GM15510 (cell line): ENCODE measurements around the gene CCDC57.

Source experiments
- POLR2A ChIP-seq: IDR thresholded peaks from 3 replicates; pipeline ENCODE4 v1.6.1; 2011; ENCODE audit warnings: borderline replicate concordance; ENCODE audit not compliant: insufficient read length; ENCODE audit errors: extremely low read depth

CCDC57 gene

DNA sequence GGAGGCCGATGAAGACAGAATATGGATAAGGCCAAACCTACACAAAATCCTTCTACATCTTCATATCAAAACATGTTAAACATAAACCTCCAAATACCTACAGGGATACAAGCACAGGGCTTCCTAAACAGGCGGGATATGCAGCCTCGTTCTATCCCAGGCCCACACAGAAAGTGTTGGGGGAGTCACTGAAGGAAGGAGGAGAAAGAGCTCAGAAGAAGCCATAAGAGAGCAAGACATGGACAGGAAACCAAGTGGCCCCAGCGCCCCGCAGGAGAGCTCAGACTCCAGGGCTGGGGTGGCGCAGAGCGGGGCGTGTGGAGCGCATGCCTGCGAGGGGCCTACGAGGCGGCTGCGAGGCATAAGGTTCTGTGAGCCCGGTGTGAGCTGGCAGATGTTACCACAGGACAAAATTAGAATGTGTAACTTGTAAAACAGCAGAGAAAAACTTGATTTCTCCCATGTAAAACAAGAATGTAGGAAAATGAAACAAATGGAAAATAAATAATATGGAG, 103.6 kb downstream of the CCDC57 start:
- no peak for TF ChIP-seq POLR2A

GRCh38 chr17:82108496-82108945, 104.1 kb downstream of the CCDC57 start:
- TF ChIP-seq POLR2A: no peak

DNA sequence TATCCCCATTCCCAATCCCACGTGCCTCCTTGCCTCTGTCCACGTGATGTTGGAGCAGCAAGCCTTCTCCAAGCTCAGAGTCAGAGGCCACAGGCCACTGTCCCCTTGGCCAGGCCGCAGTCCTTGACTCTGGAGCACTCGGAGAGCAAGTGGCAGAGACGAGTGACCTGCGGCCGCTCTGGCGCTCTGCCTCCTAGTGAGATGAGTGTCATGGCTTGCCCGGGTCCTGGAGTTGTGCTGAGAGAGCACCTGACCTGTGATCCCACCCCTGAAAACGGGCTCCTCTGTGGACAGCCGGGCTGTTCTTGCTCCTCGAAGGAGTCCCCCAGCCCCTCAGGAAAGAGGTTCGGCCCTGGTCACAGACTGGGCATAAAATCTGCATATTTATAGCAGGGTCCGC, 104.6 kb downstream of the CCDC57 start:
- no peak for TF ChIP-seq POLR2A

DNA sequence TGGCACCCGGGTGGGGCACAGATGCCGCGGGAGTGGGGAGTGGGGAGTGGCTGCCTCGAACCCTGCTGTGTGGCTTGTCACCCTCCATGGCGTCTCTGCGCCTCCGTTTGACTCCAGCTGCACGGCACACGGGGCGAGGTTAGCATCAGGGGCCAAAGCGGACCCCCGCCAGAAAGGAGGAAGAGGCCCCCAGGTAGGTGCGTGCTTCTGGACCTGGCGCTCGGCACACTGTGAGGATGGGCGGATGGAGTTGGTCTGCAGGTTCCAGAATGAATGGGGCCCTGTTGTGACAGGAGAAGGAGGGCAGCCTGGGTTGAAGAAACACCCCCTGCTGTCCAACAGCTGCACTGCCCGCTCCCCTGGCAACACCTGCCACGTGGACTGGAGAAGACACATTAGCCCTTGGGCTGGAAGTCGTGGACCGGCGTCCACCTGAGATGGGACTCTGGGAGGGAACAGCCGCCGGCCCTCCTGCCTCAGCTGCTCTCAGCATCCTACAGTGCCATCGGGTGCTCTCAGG, 105.2 kb downstream of the CCDC57 start:
- no peak for TF ChIP-seq POLR2A

GRCh38 chr17:82106688-82107305, 105.8 kb downstream of the CCDC57 start:
- no peak for TF ChIP-seq POLR2A

- peak; percentile 93 for TF ChIP-seq POLR2A
These were observed 106.6 kb downstream of the CCDC57 start for GRCh38 chr17:82105882-82106687.

DNA sequence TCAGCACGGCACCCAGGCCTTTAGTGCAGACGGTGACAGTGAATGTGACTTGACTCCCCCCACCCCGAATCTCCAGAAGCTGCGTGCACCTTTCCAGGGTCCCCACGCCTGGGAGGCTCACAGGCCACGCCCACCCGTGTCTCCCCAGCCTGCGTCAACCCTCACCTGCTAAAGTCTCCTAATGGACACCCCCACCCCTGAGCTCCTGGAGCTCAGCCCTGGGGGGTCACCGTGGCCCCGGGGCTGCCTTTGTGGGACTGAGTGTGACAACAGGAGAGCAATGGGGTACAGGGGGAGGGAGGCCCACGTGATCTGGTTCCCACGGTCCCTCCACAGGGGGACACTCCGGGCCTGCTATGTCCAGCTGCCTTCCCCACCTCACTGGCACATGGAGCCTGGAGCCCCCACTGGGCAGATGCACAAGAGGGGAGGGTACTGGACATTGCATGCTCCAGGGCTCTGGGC, 107.2 kb downstream of the CCDC57 start:
- no peak for TF ChIP-seq POLR2A

DNA sequence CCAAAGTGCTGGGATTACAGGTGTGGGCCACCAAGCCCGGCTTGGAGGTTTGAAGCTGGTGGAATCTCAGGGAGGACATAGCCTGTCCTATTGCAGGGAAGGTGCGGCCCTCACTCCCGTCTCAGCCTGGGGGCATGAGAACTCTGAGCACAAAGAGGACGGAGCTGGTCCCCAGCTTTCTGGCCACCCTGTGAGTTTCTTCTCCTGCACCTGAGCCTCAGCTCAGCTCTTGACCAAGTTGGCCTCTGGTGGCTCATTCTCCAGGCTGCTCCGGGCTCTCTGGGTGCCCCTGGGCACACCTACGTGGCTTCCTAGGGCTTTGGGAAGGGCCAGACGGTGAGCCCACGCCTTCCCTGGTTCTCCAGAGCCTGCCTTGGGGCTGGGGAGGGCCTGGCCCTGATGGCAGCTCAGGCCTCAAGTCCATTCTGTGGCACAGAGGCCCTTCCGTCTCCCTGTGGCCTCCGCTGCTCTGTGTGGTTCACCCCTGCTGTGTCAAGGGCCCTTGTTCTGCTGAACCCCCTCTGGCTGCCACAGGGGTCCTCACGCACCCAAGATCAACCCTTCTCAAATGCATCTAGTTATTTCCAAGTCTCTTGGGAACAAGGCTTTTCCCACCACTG, 107.7 kb downstream of the CCDC57 start:
- peak; percentile 12 for TF ChIP-seq POLR2A

- peak; percentile 7 for TF ChIP-seq POLR2A
These were observed 108.8 kb downstream of the CCDC57 start for GRCh38 chr17:82103553-82104451.

- no peak for TF ChIP-seq POLR2A
These were observed 110.6 kb downstream of the CCDC57 start for GRCh38 chr17:82101767-82102679.

DNA sequence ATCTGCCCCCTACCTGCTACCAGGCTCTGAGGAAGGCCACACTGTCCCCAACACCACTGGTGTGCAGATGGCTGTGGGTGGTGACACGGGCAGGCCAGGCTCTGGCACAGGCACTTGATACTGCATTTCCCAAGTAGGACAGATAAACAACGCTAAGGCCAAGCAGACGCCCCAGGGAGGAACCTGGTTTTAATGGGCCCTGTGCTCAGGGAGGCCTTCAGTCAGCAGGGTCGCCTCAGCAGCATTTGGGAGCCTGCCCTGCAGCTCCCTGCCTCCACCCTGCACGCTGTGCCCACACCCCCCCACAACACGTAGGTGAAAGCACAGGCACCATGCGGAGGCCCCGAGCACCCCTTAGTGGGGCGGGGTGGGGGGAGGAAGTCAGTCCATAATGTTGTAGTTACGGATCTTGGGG, 111.3 kb downstream of the CCDC57 start:
- no peak for TF ChIP-seq POLR2A

- no peak for TF ChIP-seq POLR2A
These were observed 111.9 kb downstream of the CCDC57 start for GRCh38 chr17:82100502-82101298.
